ENCODE results near the gene PTPRK. TPM values are rescaled to one million over a fixed set of nuclear protein-coding genes. Genes with fewer than 3 reads are reported as not detected.

The PTPRK gene
- total and polyA plus RNA-seq, 4 donors, result 12.1 to 61.2 (median 29.1) TPM

- no peak for TF ChIP-seq HNF4A (conservative IDR thresholded peaks at IDR 0.05)
Measured at GRCh38 chr6:127946388-127946787, 574.0 kb downstream of the PTPRK start (continued).

- H3K9ac ChIP-seq (ENCODE audit: low read depth in 1 of 2, low read length in 2 of 2), result no peak overlapping the region
- H3K4me3 ChIP-seq (ENCODE audit: low read depth in 1 of 3, low read length in 3 of 3), result no peak overlapping the region
- no peaks in the 10 kb centered on the region for H3K4me1 ChIP-seq (ENCODE audit: control insufficient read depth in 4 of 4, insufficient read depth in 4 of 4, low read length in 3 of 4)
- no peaks in the 10 kb centered on the region for H3K9me3 ChIP-seq (ENCODE audit: control insufficient read depth in 4 of 4, low read length in 3 of 4)
- no peak overlapping the region for H3K27ac ChIP-seq (ENCODE audit: low read depth in 1 of 2, low read length in 2 of 2)
- no peaks in the 10 kb centered on the region for H3K27me3 ChIP-seq (ENCODE audit: control insufficient read depth in 4 of 4, insufficient read depth in 4 of 4, low read length in 3 of 4)
- H3K36me3 ChIP-seq (ENCODE audit: control insufficient read depth in 4 of 4, insufficient read depth in 3 of 4, low read depth in 1 of 4, low read length in 3 of 4), result no peaks in the 10 kb centered on the region
- TF ChIP-seq HNF4A (conservative IDR thresholded peaks at IDR 0.05) (no peak), CTCF (IDR thresholded peaks at IDR 0.05; ENCODE audit: low read depth, low read length, missing input control) (no peak), MAX (IDR thresholded peaks at IDR 0.05) (no peak), ZBTB33 (IDR thresholded peaks at IDR 0.05) (no peak)
- WGBS, result 89% methylated on average over 3 of the region's 3 CpGs
- DNase-seq (ENCODE audit: low spot score), result no peak
Measured at GRCh38 chr6:127945434-127946097, 574.8 kb downstream of the PTPRK start.

- Histone ChIP-seq H3K27me3 (ENCODE audit: control insufficient read depth in 4 of 4, insufficient read depth in 4 of 4, low read length in 3 of 4) (no peaks in the 10 kb centered on the region), H3K4me1 (ENCODE audit: control insufficient read depth in 4 of 4, insufficient read depth in 4 of 4, low read length in 3 of 4) (no peaks in the 10 kb centered on the region), H3K9me3 (ENCODE audit: control insufficient read depth in 4 of 4, low read length in 3 of 4) (no peaks in the 10 kb centered on the region), H3K36me3 (ENCODE audit: control insufficient read depth in 4 of 4, insufficient read depth in 3 of 4, low read depth in 1 of 4, low read length in 3 of 4) (no peaks in the 10 kb centered on the region), H3K9ac (ENCODE audit: low read depth in 1 of 2, low read length in 2 of 2) (no peak overlapping the region), H3K4me3 (ENCODE audit: low read depth in 1 of 3, low read length in 3 of 3) (no peak overlapping the region), H3K27ac (ENCODE audit: low read depth in 1 of 2, low read length in 2 of 2) (no peak overlapping the region)
- 83% methylated on average over 5 of the region's 5 CpGs for WGBS
- no peak for TF ChIP-seq FOXA2 (IDR thresholded peaks at IDR 0.05)
- TF ChIP-seq TAF1 (conservative IDR thresholded peaks at IDR 0.05), result no peak
- no peak for TF ChIP-seq SP1 (IDR thresholded peaks at IDR 0.05)
- no peak for DNase-seq (ENCODE audit: low spot score)
Measured at GRCh38 chr6:127941228-127941627, 579.2 kb downstream of the PTPRK start.

- Histone ChIP-seq H3K27ac (ENCODE audit: low read depth in 1 of 2, low read length in 2 of 2) (no peak overlapping the region), H3K4me1 (ENCODE audit: control insufficient read depth in 4 of 4, insufficient read depth in 4 of 4, low read length in 3 of 4) (no peaks in the 10 kb centered on the region), H3K4me3 (ENCODE audit: low read depth in 1 of 3, low read length in 3 of 3) (no peak overlapping the region), H3K9ac (ENCODE audit: low read depth in 1 of 2, low read length in 2 of 2) (no peak overlapping the region), H3K27me3 (ENCODE audit: control insufficient read depth in 4 of 4, insufficient read depth in 4 of 4, low read length in 3 of 4) (no peaks in the 10 kb centered on the region), H3K9me3 (ENCODE audit: control insufficient read depth in 4 of 4, low read length in 3 of 4) (no peaks in the 10 kb centered on the region), H3K36me3 (ENCODE audit: control insufficient read depth in 4 of 4, insufficient read depth in 3 of 4, low read depth in 1 of 4, low read length in 3 of 4) (no peaks in the 10 kb centered on the region)
- 59% methylated on average over 3 of the region's 3 CpGs for WGBS
- no peak for TF ChIP-seq RAD21 (IDR thresholded peaks at IDR 0.05)
- TF ChIP-seq GABPA (IDR thresholded peaks at IDR 0.05 in 1 of 2, conservative IDR thresholded peaks at IDR 0.05 in 1 of 2), result no peak
- no peak for TF ChIP-seq TAF1 (conservative IDR thresholded peaks at IDR 0.05)
- no peak for DNase-seq (ENCODE audit: low spot score)
Measured at GRCh38 chr6:127939442-127940066, 580.8 kb downstream of the PTPRK start.

Data from liver (tissue), 9 donors.